HCT116 (cell line): ENCODE measurements around the gene MED13L.

Experiments
- CTCF ChIP-seq, 3 experiments: fragments of 200-600 bp in 1 of 3; sonication (generic) in 1 of 3; IDR thresholded peaks in 2 of 3; conservative IDR thresholded peaks in 1 of 3; 2 replicates each; pipeline ENCODE4 v1.5.1; 2012 to 2017; ENCODE audit warnings: low read depth in 2 of 3, low read length in 2 of 3, antibody characterized with exemption in 1 of 3, borderline replicate concordance in 1 of 3, control low read depth in 1 of 3, mild to moderate bottlenecking in 1 of 3, mixed read lengths in 1 of 3, mixed run types in 1 of 3, moderate library complexity in 1 of 3; ENCODE audit not compliant: insufficient read depth in 1 of 3
- EZH2 ChIP-seq: fragments of 200-600 bp; sonication (generic); IDR thresholded peaks from 2 replicates; pipeline ENCODE4 v1.6.1; 2017; ENCODE audit warnings: antibody characterized with exemption, mixed run types
- POLR2AphosphoS5 ChIP-seq: IDR thresholded peaks from 2 replicates; pipeline ENCODE4 v1.6.1; 2011; ENCODE audit warnings: mild to moderate bottlenecking, low read depth, low read length, moderate library complexity
- REST ChIP-seq: IDR thresholded peaks from 2 replicates; pipeline ENCODE4 v1.6.1; 2012; ENCODE audit warnings: low read depth

- TF ChIP-seq CTCF (IDR thresholded peaks at IDR 0.05 in 2 of 3, conservative IDR thresholded peaks at IDR 0.05 in 1 of 3; ENCODE audit: borderline replicate concordance in 1 of 3, insufficient read depth in 1 of 3, low read depth in 2 of 3, low read length in 2 of 3) (no peak), REST (no peak), EZH2 (no peak), POLR2AphosphoS5 (no peak)
These were observed 274.5 kb downstream of the MED13L start for GRCh38 chr12:116002890-116003536.
